PC-3 (cell line): ENCODE results near the gene MLKL.

Experiments used
- CTCF ChIP-seq: fragments of 300-600 bp; sonication (generic); conservative IDR thresholded peaks from 2 replicates; pipeline ENCODE4 v1.5.1; 2017; ENCODE audit warnings: antibody characterized with exemption, low read depth, mild to moderate bottlenecking, low read length
- EZH2 ChIP-seq: fragments of 300-600 bp; sonication (generic); IDR thresholded peaks from one replicate; pipeline ENCODE4 v1.6.1; 2017; ENCODE audit warnings: antibody characterized with exemption, mild to moderate bottlenecking, low read length; ENCODE audit not compliant: unreplicated experiment
- EZH2phosphoT487 ChIP-seq: fragments of 300-600 bp; sonication (generic); IDR thresholded peaks from 2 replicates; pipeline ENCODE4 v1.6.1; 2018; ENCODE audit warnings: mild to moderate bottlenecking, antibody characterized with exemption, low read length, borderline replicate concordance

- TF ChIP-seq EZH2 (no peak), CTCF (no peak), EZH2phosphoT487 (no peak)
Observed at GRCh38 chr16:74680681-74681080, 20.0 kb downstream of the MLKL start.
